ENCODE results near the gene EPDR1. TPM values are rescaled to one million over a fixed set of nuclear protein-coding genes. Genes with fewer than 3 reads are reported as not detected.
"Not testable (repeated sequence)": the region's sequence is repeated elsewhere in the genome, so short reads cannot be mapped to it uniquely, and the experiment has no call there.

EPDR1 gene
- total RNA-seq, 4 donors from 2014 or later = 19.1 to 47.0 (median 28.2) TPM

DNA sequence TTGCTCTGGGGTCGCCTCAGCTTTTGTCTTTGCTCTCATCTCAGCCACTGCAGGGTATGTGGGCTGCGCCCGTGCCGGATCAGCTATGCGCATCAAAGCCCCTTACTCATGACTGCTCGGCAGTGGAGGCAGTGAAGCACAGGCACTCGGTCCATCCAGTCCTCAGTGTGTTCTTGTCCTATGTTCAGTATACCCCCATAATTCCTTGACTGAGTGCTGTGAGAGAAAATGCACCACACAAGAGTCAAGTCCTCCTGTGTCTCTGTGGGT, 27.4 kb downstream of the EPDR1 start:
- WGBS, 2 donors (ENCODE audit: low coverage in 1 of 2) = 95% methylated on average over 7 of the region's 7 CpGs; no CpG with 5 or more reads in 1 of the 2 donors
- Histone ChIP-seq H3K9me3 (no peaks in the 10 kb centered on the region), H3K36me3 (no peaks in the 10 kb centered on the region), H3K4me1 (peaks cover 0 to 15% (median 5%) of the 10 kb centered on the region in 4 donors), H3K27me3 (no peaks in the 10 kb centered on the region), H3K4me3 (no peak overlapping the region), H3K27ac (no peak overlapping the region)
- TF ChIP-seq POLR2A (IDR thresholded peaks at IDR 0.05) = no peak
- no peak for TF ChIP-seq EP300 (IDR thresholded peaks at IDR 0.05; ENCODE audit: low read depth)
- TF ChIP-seq POLR2AphosphoS5 (IDR thresholded peaks at IDR 0.05) = no peak
- TF ChIP-seq, protein P1, sequence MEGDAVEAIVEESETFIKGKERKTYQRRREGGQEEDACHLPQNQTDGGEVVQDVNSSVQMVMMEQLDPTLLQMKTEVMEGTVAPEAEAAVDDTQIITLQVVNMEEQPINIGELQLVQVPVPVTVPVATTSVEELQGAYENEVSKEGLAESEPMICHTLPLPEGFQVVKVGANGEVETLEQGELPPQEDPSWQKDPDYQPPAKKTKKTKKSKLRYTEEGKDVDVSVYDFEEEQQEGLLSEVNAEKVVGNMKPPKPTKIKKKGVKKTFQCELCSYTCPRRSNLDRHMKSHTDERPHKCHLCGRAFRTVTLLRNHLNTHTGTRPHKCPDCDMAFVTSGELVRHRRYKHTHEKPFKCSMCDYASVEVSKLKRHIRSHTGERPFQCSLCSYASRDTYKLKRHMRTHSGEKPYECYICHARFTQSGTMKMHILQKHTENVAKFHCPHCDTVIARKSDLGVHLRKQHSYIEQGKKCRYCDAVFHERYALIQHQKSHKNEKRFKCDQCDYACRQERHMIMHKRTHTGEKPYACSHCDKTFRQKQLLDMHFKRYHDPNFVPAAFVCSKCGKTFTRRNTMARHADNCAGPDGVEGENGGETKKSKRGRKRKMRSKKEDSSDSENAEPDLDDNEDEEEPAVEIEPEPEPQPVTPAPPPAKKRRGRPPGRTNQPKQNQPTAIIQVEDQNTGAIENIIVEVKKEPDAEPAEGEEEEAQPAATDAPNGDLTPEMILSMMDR (IDR thresholded peaks at IDR 0.05) = no peak
- intact Hi-C loops (cut with DNase I; ENCODE audit: low total_unique reads) = no loop called here
- in situ Hi-C loops (cut with MboI; ENCODE audit: low pct_ligation_motif_present in 1 of 4, low pct_unique_long_range_greater_than_20kb in 1 of 4, low sequenced_read_pairs in 3 of 4) = no loop called here
- DNase-seq = no peak

- in situ Hi-C loops (cut with MboI; ENCODE audit: low pct_ligation_motif_present in 1 of 4, low pct_unique_long_range_greater_than_20kb in 1 of 4, low sequenced_read_pairs in 3 of 4) = no loop called here
- Histone ChIP-seq H3K27me3 (no peaks in the 10 kb centered on the region), H3K9me3 (no peaks in the 10 kb centered on the region), H3K4me1 (no peaks in the 10 kb centered on the region), H3K27ac (no peak overlapping the region), H3K36me3 (no peaks in the 10 kb centered on the region), H3K4me3 (no peak overlapping the region)
- intact Hi-C loops (cut with DNase I; ENCODE audit: low total_unique reads) = no loop called here
- TF ChIP-seq, protein P1 (IDR thresholded peaks at IDR 0.05) = no peak
- TF ChIP-seq POLR2A (IDR thresholded peaks at IDR 0.05) (no peak), POLR2AphosphoS5 (IDR thresholded peaks at IDR 0.05) (no peak), EP300 (IDR thresholded peaks at IDR 0.05; ENCODE audit: low read depth) (no peak)
- 69% methylated on average over 2 of the region's 2 CpGs; no CpG with 5 or more reads in 1 of the 2 donors for WGBS, 2 donors (ENCODE audit: low coverage in 1 of 2)
- no peak for DNase-seq
Observed at GRCh38 chr7:37952240-37952639, 31.8 kb downstream of the EPDR1 start.

GRCh38 chr7:37954217-37954616, 33.8 kb downstream of the EPDR1 start:
- in situ Hi-C loops (cut with MboI; ENCODE audit: low pct_ligation_motif_present in 1 of 4, low pct_unique_long_range_greater_than_20kb in 1 of 4, low sequenced_read_pairs in 3 of 4); H3K27me3 ChIP-seq; H3K9me3 ChIP-seq; H3K4me3 ChIP-seq; DNase-seq; H3K4me1 ChIP-seq; H3K36me3 ChIP-seq; intact Hi-C loops (cut with DNase I; ENCODE audit: low total_unique reads); H3K27ac ChIP-seq: not testable (repeated sequence)
- WGBS, 2 donors (ENCODE audit: low coverage in 1 of 2) = 95% methylated on average over 1 of the region's 1 CpG; no CpG with 5 or more reads in 1 of the 2 donors

DNA sequence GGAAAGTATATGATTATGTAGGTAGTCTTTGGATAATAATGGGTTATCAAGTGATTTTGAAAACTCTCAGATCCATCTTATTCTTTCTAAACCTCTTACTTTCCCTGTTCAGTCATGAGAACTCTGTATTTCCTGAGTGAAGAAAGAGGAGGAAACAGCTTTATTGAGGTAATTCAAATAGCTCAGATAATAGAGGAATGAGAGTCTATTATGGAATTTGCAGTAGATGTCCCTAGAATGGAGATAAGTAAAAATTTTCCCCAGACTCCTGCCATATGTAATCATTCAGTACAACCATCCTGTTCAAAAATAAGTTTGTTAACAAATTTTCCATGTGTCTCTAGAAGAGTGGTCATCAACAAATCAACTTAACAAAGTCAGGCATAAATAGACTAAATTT, 36.4 kb downstream of the EPDR1 start:
- in situ Hi-C loops (cut with MboI; ENCODE audit: low pct_ligation_motif_present in 1 of 4, low pct_unique_long_range_greater_than_20kb in 1 of 4, low sequenced_read_pairs in 3 of 4) = no loop called here
- Histone ChIP-seq H3K27me3 (no peaks in the 10 kb centered on the region), H3K36me3 (no peaks in the 10 kb centered on the region), H3K9me3 (no peaks in the 10 kb centered on the region), H3K4me1 (no peaks in the 10 kb centered on the region), H3K27ac (no peak overlapping the region), H3K4me3 (no peak overlapping the region)
- no peak for DNase-seq
- no peak for TF ChIP-seq POLR2AphosphoS5 (IDR thresholded peaks at IDR 0.05)
- no peak for TF ChIP-seq EP300 (IDR thresholded peaks at IDR 0.05; ENCODE audit: low read depth)
- TF ChIP-seq POLR2A (IDR thresholded peaks at IDR 0.05) = no peak
- TF ChIP-seq, protein P1 (IDR thresholded peaks at IDR 0.05) = no peak
- intact Hi-C loops (cut with DNase I; ENCODE audit: low total_unique reads) = no loop called here

GRCh38 chr7:37957221-37957970, 37.0 kb downstream of the EPDR1 start:
- Histone ChIP-seq H3K27ac (no peak overlapping the region), H3K4me3 (no peak overlapping the region), H3K4me1 (no peaks in the 10 kb centered on the region), H3K9me3 (no peaks in the 10 kb centered on the region), H3K27me3 (no peaks in the 10 kb centered on the region), H3K36me3 (no peaks in the 10 kb centered on the region)
- TF ChIP-seq, protein P1 (IDR thresholded peaks at IDR 0.05) = no peak
- no peak for TF ChIP-seq EP300 (IDR thresholded peaks at IDR 0.05; ENCODE audit: low read depth)
- TF ChIP-seq POLR2A (IDR thresholded peaks at IDR 0.05) = no peak
- TF ChIP-seq POLR2AphosphoS5 (IDR thresholded peaks at IDR 0.05) = no peak
- in situ Hi-C loops (cut with MboI; ENCODE audit: low pct_ligation_motif_present in 1 of 4, low pct_unique_long_range_greater_than_20kb in 1 of 4, low sequenced_read_pairs in 3 of 4) (no loop called here), intact Hi-C loops (cut with DNase I; ENCODE audit: low total_unique reads) (no loop called here)
- no peak for DNase-seq
- 79 to 84% methylated on average over 4 to 9 of the region's 9 CpGs for WGBS, 2 donors (ENCODE audit: low coverage in 1 of 2)
